NK-92 treated with Interleukin-12 subunit alpha and Interleukin-12 subunit beta, amount 100 ng/mL, for 24 hours (cell line): ENCODE results near the gene SOS2.

Source experiments
- DNase-seq: peaks from one replicate; lab custom pipeline; 2025; lab: John Stamatoyannopoulos, UW

Gene SOS2

DNA sequence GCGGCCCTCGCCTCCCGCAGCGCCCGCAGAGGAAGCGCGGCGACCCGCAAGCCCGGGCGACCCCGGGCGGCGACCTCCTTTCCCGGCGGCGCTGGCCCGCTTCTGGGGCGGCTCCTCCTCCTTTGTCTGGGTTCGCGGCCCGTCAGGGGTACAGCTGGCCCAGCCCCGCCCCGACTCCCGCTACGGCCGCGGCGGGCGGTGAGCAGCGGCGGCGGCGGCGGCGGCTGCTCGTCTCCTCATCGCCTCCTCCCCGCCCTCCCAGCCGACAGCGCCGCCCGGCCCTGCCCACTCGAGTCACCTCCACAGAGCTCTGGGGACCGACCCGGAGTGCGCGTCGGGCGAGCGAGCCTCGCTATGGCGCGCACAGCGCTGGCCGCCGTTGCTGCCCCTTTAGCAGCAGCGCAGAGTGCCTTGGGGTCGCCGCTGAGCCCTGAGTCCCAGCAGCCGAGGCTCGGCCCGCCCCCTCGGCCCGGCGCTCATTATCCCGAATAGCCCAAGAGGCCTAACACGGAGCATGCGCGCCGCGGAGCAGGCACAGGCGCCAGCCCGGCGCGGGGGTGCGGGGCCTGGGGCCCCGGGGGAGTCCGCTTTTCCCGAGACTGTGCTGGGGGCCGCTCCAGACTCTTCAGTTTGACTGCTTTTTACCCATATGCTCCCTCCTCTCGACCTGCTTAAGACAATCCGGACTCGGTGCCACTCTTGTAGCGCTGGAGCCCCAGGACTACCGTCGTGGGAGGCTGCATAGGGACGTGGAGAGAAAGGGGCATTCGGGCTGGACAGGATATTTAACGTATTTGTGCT lies at the start of gene SOS2:
SOS2 (minus strand) TSS at position 104 of the 801 bp plus-strand sequence. CDS start 295 bp downstream, outside the sequence.
- peak; percentile 89 for DNase-seq

- no peak for DNase-seq
Measured at GRCh38 chr14:50272498-50272897, 41.1 kb upstream of the SOS2 start.

GRCh38 chr14:50270932-50271331 lies 39.6 kb upstream of the SOS2 start:
- DNase-seq, result no peak

- no peak for DNase-seq
Measured at GRCh38 chr14:50265029-50265428, 33.7 kb upstream of the SOS2 start.

DNA sequence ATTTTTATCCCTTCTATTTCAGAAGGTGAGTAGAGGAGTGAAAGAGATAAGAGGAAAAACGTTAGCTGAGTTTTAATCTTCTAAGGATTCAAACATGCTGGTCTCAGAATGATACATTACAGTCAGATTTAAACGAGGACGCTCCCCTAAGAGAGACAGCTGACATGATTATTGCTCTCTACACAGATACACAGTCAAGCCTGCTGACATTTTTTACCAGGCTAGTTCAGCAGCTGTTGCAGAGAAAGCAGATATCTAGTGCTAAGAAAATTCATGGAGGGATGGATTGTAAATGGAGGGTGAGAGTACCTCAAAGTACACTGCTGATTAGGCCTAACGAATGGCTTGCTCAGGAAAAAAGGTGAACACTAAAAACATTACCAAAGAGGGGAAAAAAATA lies 31.9 kb upstream of the SOS2 start:
- DNase-seq, result no peak

GRCh38 chr14:50262865-50263264 lies 31.5 kb upstream of the SOS2 start:
- DNase-seq, result no peak

GRCh38 chr14:50260511-50260910 lies 29.1 kb upstream of the SOS2 start:
- no peak for DNase-seq

- no peak for DNase-seq
Measured at GRCh38 chr14:50260072-50260471, 28.7 kb upstream of the SOS2 start.

DNA sequence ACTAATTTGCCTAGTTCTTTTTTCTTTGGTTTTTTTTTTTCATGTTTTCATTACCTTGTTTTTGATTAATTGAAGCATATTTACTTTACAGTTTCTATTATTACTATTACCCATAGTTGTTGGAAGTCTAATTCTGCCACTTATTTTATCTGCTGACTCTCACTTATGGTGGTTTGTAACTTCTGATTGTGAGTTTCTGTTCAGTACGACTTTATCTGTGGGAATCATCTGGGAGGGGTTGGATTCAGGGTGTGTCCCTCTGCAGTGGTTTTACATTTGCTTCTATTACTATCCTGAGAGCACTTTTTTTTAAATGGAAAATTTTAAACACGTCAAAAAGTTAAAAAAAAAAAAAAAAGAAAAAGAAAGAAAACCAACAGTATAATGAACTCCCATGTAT lies 26.4 kb upstream of the SOS2 start:
- no peak for DNase-seq

DNA sequence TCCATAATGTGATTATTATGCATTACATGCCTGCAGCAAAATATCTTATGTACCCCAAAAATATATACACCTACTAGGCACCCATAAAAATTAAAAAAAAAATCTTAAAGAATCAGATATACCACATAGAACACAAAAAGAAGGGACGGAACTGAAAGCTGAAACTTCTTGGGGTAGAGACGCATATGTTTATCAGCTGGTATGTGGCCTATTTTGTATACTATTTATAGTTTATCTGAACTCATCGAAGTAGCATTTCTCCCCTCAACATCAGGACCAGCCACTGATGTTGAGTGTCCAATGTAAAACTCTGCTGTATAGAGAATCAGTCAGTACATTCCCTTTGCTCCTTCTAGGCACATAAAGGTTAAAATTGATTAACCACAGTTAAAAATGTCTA lies 22.9 kb upstream of the SOS2 start:
- DNase-seq, result no peak

DNA sequence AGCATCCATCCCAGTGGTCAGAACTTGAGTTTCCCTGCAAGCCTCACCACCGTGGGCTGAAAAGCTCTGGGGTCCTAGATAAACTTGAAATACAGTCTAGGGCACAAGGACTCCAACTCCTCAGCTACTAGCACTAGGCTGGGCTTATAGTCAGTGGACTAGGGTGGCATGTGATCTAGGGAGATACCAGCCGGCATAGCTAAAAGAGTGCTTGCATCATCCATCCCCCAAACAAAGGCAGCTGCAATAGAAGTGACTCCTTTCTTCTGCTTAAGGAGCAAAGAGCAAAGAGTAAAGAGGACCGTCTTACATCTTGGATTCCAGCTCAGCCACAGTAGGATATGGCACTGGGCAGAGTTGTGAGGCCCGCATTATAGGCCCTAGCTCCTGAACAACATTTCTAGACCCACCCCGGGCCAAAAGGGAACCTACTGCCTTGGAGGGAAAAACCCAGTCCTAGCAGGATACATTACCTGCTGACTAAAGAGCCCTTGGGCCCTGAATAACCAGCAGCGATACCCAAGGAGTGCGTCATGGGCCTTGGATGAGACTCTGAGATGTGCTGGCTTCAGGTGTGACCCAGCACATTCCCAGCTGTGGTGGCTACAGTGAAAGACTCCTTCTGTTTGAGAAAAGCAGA lies 17.9 kb upstream of the SOS2 start:
- DNase-seq, result no peak

DNA sequence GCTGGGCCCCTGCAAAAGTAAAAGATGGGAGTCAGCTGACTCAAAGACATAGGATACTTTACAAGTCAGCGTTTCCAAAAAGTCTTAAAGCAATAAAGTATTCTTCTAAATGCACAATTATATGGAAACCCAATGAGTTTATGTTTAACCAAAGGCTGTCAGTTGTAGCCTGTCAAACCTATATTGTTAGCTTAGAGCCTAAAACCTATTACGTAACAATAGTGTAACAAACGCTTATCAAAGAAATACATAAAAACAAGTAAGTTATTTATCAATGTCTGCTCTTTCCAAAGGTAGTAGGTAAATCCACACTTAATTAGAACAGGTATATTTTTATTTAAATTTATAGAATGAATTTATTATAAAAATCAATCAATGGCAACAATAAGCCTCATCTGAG lies 15.9 kb upstream of the SOS2 start:
- no peak for DNase-seq

DNA sequence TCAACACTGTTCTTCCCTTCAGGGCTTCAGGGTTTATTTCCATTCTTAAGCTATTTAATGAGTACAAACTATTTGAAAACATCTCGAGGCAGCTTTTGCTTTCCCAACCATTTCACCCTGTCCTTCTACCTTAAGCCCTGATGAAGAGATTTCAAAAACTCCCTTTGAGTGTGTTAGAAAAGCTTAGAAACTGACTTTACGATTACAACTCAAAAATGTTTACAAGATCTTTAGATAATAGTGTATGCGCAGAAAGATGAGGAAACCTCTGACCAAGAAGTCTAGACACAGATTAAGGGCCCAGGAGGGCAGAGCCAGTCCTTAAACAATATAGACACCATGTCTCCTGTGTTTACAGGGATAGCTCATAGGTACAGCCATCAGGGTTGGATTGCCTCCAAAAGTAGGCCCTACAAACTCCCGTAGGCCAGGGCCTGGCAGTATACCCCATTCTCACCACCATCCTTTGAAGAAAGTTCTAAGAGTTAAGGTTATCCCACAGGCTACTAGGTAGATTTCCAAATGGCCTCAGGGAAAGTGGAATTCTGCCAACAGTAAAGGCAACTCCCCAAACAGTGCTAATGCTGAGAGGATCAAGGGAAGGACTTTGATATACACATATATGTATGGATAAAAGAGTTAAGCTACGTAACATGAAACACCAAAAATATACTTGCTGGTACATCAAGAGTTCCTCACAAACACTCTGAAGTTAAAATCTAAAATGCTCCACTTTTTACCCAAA lies 11.4 kb upstream of the SOS2 start:
- no peak for DNase-seq

DNA sequence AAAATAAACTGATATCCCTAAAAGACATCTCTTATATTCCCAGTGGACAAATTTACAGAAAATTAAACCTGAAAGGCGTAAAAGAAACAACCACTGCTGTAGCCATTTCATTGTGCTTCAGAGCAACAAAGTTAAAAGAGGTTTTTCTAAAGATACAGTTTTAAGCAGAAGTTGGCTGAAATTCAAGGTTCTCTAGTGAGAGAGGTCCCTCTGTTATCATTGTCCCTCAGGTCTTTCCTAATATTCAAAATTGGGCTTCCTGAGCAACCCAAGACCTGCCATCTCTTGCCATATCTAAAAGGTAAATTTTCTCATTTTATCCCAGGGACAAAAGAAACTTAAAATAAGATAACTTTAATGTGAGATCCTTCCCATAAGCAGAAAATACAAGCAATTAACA lies 10.7 kb upstream of the SOS2 start:
- DNase-seq, result no peak

DNA sequence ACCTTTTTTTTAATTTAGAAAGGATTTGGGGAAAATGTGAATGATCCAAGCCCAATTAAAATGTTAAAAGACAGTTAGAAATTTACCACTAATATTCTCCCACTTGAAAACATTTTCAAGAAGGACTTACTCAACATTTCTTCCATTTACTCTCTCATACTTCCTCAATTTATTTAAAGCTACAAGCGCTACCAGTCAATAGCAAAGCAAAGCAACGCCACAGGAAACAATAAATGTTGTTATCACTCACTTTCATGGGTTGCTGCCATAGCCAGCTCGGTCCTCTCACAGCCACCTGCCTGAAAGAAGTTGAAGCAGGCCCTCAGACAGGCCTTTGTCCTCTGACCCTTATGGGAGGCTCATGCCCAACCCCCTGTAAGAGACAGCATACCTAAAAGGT lies 6.0 kb upstream of the SOS2 start:
- DNase-seq, result no peak

GRCh38 chr14:50233951-50234250 lies 2.5 kb upstream of the SOS2 start:
- no peak for DNase-seq

GRCh38 chr14:50233166-50233950 lies 2.0 kb upstream of the SOS2 start:
- DNase-seq, result no peak

- DNase-seq, result no peak
Measured at GRCh38 chr14:50232276-50232642, 881 bp upstream of the SOS2 start.

GRCh38 chr14:50230701-50231474 lies 490 bp downstream of the SOS2 start:
- peak; percentile 46 for DNase-seq

GRCh38 chr14:50230401-50230700 lies 1.0 kb downstream of the SOS2 start:
- DNase-seq, result no peak

- no peak for DNase-seq
Measured at GRCh38 chr14:50229681-50230080, 1.7 kb downstream of the SOS2 start.

DNA sequence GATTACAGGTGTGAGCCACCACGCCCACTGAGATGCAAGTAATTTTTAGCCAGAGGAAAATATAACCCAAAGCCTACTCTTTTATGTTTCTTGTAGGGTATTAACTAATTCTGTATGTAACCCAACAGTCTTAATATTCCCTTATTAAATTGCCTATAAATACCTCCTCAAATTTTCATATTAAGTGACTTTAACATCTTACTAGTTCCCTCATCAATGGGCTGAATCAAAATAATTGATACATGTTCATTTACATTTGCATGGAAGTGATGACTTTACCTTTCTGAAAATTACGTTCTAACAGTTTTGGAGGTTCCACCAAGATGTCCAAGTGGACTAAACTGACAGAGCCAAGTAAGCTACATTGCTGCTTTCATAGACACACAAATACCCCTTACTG lies 3.1 kb downstream of the SOS2 start:
- no peak for DNase-seq
